ENCODE data around the gene SLC25A47.

The SLC25A47 gene

DNA sequence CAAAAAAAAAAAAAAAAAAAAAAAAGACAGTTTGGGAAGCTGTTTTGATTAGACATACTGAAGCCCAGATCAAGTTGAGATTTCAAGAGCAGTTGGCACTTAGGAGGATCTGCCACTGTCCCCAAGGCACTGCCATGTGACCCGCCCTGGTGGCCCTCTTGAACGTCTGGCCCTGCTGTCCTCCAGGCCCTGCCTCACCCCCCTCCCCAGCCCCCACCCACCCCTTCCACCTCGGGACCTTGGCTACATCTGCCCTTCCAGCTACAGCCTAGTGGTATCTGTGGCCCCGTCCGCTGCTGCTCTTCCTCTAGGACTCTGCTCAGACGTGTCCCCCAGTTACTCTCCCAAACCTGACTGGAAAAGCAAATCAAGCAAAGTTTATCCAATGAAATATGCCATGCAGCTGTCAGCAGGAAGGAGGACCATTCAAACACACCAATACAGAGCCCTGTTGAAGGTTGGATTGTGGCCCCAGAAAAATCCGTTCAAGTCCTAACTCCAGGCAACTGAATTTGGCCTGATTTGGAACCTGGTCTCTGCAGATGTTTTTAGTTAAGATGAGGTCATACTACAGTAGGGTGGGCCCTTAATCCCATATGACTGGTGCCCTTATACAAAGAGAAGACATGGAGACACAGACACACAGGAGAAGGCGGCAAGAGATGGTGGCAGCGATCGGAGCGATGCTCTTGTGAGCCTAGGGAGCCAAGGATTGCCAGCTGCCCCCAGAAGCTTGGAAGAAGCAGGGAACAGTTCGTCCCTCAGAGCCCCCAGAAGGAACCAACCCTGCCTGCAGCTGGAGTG, 34.6 kb upstream of the SLC25A47 start:
- no peak overlapping the region for H3K27ac ChIP-seq (ENCODE audit: low read length)
- H3K9me2 ChIP-seq (replicated peaks; ENCODE audit: insufficient read depth, low read length): no peaks in the 10 kb centered on the region
- no peak overlapping the region for H3K4me3 ChIP-seq (ENCODE audit: low read length)
- H3K9me3 ChIP-seq (replicated peaks; ENCODE audit: insufficient read depth, low read length): no peaks in the 10 kb centered on the region
- H4K20me1 ChIP-seq (ENCODE audit: insufficient read depth, low read length): no peaks in the 10 kb centered on the region
- no peaks in the 10 kb centered on the region for H3K27me3 ChIP-seq (replicated peaks; ENCODE audit: insufficient read depth, low read length)
- no peak overlapping the region for H3K4me2 ChIP-seq (ENCODE audit: low read depth, low read length)
- TF ChIP-seq, protein P1, sequence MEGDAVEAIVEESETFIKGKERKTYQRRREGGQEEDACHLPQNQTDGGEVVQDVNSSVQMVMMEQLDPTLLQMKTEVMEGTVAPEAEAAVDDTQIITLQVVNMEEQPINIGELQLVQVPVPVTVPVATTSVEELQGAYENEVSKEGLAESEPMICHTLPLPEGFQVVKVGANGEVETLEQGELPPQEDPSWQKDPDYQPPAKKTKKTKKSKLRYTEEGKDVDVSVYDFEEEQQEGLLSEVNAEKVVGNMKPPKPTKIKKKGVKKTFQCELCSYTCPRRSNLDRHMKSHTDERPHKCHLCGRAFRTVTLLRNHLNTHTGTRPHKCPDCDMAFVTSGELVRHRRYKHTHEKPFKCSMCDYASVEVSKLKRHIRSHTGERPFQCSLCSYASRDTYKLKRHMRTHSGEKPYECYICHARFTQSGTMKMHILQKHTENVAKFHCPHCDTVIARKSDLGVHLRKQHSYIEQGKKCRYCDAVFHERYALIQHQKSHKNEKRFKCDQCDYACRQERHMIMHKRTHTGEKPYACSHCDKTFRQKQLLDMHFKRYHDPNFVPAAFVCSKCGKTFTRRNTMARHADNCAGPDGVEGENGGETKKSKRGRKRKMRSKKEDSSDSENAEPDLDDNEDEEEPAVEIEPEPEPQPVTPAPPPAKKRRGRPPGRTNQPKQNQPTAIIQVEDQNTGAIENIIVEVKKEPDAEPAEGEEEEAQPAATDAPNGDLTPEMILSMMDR (IDR thresholded peaks at IDR 0.05; ENCODE audit: low read length): no peak
- TF ChIP-seq EZH2 (optimal IDR thresholded peaks at IDR 0.05; ENCODE audit: low read depth, low read length) (no peak), EZH2phosphoT487 (IDR thresholded peaks at IDR 0.05; ENCODE audit: low read length) (no peak)
- H3K79me2 ChIP-seq (ENCODE audit: low read length): no peaks in the 10 kb centered on the region
- no peaks in the 10 kb centered on the region for H3K4me1 ChIP-seq (ENCODE audit: low read length)
- H2AFZ ChIP-seq (ENCODE audit: low read length): no peak overlapping the region
- DNase-seq: no peak
- H3F3A ChIP-seq (ENCODE audit: insufficient read depth, low read length): no peaks in the 10 kb centered on the region
- H3K9ac ChIP-seq (ENCODE audit: low read length): no peak overlapping the region
- H3K36me3 ChIP-seq (replicated peaks; ENCODE audit: insufficient read depth, low read length): no peaks in the 10 kb centered on the region

DNA sequence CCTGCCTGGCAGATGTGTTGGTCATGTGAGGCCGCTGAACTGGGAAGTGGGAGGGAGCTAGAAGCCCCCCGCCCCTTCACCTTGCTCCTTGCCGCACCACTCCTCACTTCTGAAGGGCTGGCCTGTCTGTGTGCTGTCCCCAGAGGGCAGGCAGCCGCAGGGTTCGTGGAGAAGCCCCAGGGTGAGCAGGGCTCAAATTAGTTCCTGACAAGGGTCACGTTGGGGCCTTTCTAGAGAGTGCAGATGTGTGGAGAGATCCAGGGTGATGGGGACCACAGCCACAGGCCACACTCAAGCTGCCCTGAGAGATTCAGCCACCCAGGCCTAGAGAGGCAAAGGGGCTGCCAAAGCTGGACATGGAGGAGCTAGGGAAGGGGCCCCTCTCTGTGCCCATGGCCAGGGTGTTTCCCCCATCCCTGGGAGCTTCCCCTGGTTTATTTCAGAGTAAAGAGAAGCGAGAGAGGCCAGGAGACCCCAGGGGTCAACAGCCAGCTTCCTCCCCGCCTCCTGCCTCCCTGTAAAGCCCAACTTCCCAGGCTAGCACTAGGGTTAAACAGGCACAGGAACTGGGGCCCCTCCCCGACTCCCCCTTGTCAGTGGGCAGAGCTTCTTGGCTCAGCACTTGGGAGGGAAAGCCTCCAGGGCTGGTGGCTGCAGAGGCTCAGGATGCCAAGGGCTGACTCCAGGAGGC, 33.1 kb upstream of the SLC25A47 start:
- H3K9me3 ChIP-seq (replicated peaks; ENCODE audit: insufficient read depth, low read length): no peaks in the 10 kb centered on the region
- H3K9me2 ChIP-seq (replicated peaks; ENCODE audit: insufficient read depth, low read length): no peaks in the 10 kb centered on the region
- no peaks in the 10 kb centered on the region for H4K20me1 ChIP-seq (ENCODE audit: insufficient read depth, low read length)
- no peaks in the 10 kb centered on the region for H3K36me3 ChIP-seq (replicated peaks; ENCODE audit: insufficient read depth, low read length)
- H3F3A ChIP-seq (ENCODE audit: insufficient read depth, low read length): no peaks in the 10 kb centered on the region
- H2AFZ ChIP-seq (ENCODE audit: low read length): no peak overlapping the region
- no peak for TF ChIP-seq EZH2 (optimal IDR thresholded peaks at IDR 0.05; ENCODE audit: low read depth, low read length)
- TF ChIP-seq EZH2phosphoT487 (IDR thresholded peaks at IDR 0.05; ENCODE audit: low read length): no peak
- TF ChIP-seq, protein P1 (IDR thresholded peaks at IDR 0.05; ENCODE audit: low read length): no peak
- no peaks in the 10 kb centered on the region for H3K4me1 ChIP-seq (ENCODE audit: low read length)
- no peak overlapping the region for H3K4me2 ChIP-seq (ENCODE audit: low read depth, low read length)
- no peak for DNase-seq
- H3K79me2 ChIP-seq (ENCODE audit: low read length): no peaks in the 10 kb centered on the region
- H3K27ac ChIP-seq (ENCODE audit: low read length): no peak overlapping the region
- H3K27me3 ChIP-seq (replicated peaks; ENCODE audit: insufficient read depth, low read length): no peaks in the 10 kb centered on the region
- no peak overlapping the region for H3K4me3 ChIP-seq (ENCODE audit: low read length)
- no peak overlapping the region for H3K9ac ChIP-seq (ENCODE audit: low read length)

DNA sequence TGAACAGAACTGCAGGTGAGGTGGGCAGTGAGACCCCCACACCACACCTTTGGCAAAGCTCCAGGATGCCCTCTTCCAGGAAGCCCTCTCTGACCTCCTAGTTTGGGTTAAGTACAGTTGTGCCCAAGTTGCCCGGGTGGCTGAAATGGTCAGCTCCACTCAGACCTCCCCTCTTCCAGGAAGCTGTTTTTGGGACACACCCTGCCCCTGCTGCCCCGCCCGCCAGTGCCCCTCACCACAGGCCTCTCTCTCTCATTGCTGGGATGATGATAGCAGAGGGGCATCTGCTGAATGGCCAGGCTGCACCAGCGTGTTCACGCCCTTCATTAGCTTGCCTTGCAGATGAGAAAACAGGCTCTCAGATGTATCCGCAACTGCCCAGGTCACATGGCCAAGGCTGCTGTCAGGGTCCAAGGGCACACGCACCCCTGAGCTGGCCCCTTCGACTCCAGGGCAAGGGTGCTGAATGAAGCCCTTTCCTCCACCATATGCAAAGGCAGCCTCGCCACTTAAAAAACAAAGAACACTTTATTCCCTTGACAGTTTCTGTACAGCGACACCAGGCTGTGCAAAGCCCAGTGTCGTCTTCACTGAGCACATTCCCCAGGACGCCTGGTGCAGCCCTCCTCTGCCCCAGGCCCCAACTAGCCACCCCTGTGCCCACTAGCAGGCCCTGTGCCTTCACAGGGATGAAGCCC, 32.4 kb upstream of the SLC25A47 start:
- Histone ChIP-seq H3K4me2 (ENCODE audit: low read depth, low read length) (no peak overlapping the region), H3K9ac (ENCODE audit: low read length) (no peak overlapping the region), H4K20me1 (ENCODE audit: insufficient read depth, low read length) (no peaks in the 10 kb centered on the region), H3K9me3 (replicated peaks; ENCODE audit: insufficient read depth, low read length) (no peaks in the 10 kb centered on the region), H3K4me1 (ENCODE audit: low read length) (no peaks in the 10 kb centered on the region), H2AFZ (ENCODE audit: low read length) (no peak overlapping the region), H3K4me3 (ENCODE audit: low read length) (no peak overlapping the region), H3K9me2 (replicated peaks; ENCODE audit: insufficient read depth, low read length) (no peaks in the 10 kb centered on the region), H3K36me3 (replicated peaks; ENCODE audit: insufficient read depth, low read length) (no peaks in the 10 kb centered on the region), H3K27me3 (replicated peaks; ENCODE audit: insufficient read depth, low read length) (no peaks in the 10 kb centered on the region), H3F3A (ENCODE audit: insufficient read depth, low read length) (no peaks in the 10 kb centered on the region), H3K27ac (ENCODE audit: low read length) (no peak overlapping the region), H3K79me2 (ENCODE audit: low read length) (no peaks in the 10 kb centered on the region)
- TF ChIP-seq EZH2 (optimal IDR thresholded peaks at IDR 0.05; ENCODE audit: low read depth, low read length) (no peak), EZH2phosphoT487 (IDR thresholded peaks at IDR 0.05; ENCODE audit: low read length) (no peak)
- TF ChIP-seq, protein P1 (IDR thresholded peaks at IDR 0.05; ENCODE audit: low read length): no peak
- no peak for DNase-seq

Data from MM.1S (cell line).